ENCODE data around the gene CTTN.

CTTN gene

GRCh38 chr11:70477609-70478008 is 79.3 kb downstream of the CTTN start:
- no peak for DNase-seq (ENCODE audit: low read depth)

DNA sequence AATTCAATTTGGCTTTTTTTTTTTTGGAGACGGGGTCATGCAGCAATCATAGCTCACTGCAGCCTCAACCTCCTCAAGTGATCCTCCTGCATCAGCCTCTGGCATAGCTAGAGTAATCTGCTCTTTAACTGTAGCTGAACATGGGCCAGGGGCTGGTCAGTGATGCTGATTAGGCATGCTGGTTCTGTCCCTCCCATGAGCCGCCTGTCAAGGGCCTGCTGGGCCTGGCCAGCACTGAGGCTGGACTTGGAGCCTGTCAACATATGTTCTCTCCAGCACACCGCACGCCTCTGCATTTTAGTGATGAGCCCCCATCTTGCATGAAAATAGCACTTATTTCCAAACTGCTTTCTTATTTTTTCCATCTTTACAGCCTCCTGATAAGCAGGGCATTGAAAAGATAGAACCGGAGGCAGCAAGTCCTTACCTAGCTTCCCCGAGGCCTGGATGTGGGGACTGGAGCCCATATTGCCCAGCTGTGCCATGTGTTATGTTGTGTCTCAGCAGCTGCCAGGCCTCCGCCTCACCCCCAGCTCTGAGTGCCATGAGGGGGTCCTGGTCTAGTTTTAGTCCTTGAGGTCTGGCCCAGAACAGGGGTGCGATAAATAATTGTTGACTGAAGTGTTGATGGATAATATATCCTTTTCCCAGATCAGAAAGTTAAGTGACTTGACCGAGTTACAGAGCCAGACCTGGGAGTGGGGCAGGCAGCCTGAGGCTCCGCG is 80.0 kb downstream of the CTTN start:
- no peak for DNase-seq (ENCODE audit: low read depth)

DNA sequence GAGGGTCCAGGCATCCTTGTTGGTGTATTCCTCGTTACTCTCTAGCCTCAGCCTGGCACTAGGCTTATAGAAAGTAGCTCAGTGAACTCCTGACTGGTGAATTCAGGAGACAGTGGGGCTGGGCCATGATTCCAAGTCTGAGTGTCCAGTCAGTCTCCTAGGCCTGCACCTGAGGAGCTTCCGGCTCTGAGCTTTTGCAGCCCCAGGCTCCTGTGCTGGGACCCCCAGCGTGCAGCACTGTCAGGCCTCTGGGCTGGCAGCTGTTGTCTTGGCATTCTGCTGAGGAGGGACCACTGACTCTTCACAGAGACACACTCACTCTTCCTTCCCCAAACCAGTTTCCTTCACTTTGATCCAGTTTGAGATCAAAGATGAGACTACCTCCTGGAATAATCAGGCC is 82.4 kb downstream of the CTTN start:
- no peak for DNase-seq (ENCODE audit: low read depth)

DNA sequence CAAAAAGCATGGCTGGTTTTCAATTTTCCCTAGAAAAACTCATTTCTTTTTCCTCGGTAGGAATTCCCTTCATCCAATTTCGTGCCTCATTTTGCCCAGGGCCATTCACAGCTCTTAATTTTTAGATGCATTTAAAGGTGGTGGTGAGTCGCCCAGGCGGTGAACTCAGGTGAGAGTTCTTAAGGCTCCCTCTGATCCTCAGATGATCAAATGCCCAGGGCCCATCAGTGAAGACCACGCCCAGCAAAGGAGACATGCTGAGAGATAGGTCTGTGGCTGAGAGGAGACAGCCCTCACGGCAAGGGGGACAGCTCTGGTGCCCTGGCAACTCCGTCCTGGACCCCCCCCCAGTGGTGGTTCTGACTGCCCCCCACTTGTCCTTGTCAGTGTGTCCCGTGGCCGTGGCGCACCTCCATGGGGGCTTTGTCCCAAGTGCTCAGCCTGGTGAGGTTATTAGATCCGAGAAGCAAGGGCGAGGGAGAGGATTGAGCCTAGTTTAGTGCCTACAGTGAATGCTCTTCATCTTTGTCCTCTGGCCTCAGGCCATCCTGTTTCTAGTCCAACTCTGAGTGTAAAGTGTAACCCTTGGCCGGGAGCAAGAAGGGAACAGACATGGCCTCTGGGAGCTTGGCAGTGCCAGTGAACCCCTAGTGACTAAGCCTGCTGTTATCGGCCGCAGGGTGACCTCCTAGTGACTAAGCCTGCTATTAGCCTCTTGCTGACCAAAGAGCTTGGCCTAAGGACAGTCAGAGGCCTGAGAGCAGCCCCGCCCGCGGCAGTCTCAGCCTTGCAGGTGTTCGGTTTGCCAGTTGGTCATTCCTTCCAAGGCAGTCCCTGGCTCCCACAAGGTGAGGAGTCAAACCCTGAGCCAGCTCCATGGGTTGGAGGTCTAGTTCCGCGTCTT is 83.5 kb downstream of the CTTN start:
- no peak for DNase-seq (ENCODE audit: low read depth)

DNA sequence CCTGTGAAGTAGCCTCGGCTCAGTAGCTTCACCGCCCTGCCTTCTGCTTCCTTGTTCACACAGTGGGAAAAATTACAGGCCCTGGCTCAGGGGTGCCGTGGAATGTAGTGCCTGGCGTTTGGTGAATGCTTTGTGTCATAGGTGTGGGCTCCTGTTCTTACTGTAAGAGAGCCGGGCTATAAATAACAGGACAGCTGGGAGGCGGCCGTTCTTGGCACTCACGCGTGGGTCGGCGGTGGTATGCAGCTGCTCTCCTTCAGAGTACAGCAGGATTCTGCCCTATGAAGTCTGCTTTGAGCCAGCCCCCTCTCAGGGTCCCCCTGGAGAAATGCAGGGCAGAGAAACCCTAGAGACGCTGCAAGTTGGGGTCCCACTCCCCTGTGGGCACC is 84.2 kb downstream of the CTTN start:
- no peak for DNase-seq (ENCODE audit: low read depth)

GRCh38 chr11:70483077-70483861 is 84.9 kb downstream of the CTTN start:
- DNase-seq (ENCODE audit: low read depth), result no peak

DNA sequence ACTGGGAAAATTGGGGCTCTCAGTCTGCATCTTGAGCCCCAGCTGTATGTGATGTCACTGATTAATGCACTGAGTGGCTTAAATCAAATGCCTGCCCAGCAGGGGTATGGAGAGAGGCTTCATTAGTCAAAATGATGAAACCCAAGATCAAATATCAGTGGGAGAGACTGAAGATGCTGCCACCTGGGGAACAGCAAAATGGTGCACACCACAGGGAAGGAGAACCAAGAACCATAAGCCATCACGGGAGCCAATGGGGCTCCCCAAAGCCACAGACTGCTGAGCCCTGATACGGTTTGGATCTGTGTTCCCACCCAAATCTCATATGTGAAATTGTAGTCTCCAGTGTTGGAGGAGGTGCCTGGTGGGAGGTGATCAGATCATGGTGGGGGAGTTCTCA is 85.6 kb downstream of the CTTN start:
- DNase-seq (ENCODE audit: low read depth), result no peak

DNA sequence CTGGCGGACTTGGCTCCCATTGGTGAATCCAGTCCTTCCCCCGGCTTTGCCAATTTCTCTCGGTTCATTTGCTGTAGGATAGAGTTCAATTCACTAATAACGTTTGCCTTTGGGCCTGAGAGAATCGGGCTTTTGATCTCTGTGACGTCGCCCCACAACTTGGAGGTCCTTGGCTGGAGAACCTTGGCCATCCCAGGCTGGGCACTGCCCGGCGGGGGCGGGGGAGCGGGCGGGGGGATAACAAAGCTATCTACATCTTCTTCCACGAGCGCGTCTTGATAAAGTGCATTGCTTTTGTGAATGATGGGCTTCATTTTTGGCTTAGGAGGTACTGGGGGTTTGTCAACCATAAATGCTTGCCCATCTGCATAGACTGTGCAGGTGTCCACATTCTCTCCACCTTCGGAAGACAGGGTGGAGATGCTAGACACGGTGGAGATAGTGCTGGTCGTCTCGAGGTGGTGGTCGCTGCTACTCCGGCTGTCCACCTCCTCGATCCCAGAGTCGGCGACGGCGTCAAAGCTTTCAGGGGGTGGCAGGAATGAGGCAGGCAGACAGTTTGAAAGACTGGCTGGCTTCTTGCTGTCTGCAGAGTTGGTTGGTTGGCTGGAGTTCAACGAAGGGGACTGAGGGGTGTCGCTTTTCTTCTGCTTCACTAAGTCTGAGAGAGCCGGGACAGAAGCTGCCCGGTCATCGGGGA is 87.1 kb downstream of the CTTN start:
- no peak for DNase-seq (ENCODE audit: low read depth)

DNA sequence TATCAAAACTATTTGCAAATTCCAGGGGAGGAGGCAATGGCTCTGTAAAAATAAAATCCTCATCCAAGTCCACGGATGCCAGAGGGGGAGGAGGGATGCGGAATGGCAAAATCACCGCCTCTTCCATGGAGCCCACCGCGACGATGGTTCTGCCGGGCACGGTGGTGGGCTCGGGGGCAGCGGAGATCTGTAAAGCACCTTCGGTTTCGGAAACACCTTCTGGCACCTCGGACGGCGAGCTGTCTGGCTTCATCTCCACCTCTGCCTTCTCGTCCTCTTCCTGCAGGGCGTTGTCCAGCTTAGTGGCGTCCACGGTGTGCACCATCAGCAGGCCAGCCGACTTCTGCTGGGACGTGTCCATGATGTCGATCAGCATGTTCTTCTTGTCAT is 87.7 kb downstream of the CTTN start:
- no peak for DNase-seq (ENCODE audit: low read depth)
